Hepatocyte (in vitro differentiated cells): ENCODE data around the gene ZNF276. TPM values are rescaled to one million over a fixed set of nuclear protein-coding genes. Genes with fewer than 3 reads are reported as not detected.
A peak's percentile ranks its signal among the peaks of the same experiment; 100 is the strongest.
"Not testable (repeated sequence)": the region's sequence is repeated elsewhere in the genome, so short reads cannot be mapped to it uniquely, and the experiment has no call there.

ENCODE experiments used
- DNase-seq: peaks from one replicate; pipeline ENCODE4 v3.0.0-alpha.2; 2016; ENCODE audit warnings: low spot score
- H2AFZ ChIP-seq: fragments of 200-600 bp; sonication (generic); 2 replicates; pipeline ENCODE4 v1.6.0; 2016; ENCODE audit warnings: antibody characterized with exemption, mild to moderate bottlenecking
- H3K27ac ChIP-seq: fragments of 200-600 bp; sonication (generic); 2 replicates; pipeline ENCODE4 v1.5.1; 2016; ENCODE audit warnings: mild to moderate bottlenecking
- H3K27me3 ChIP-seq: fragments of 200-600 bp; sonication (generic); 2 replicates; pipeline ENCODE4 v1.6.1; 2016
- H3K36me3 ChIP-seq: fragments of 200-600 bp; sonication (generic); replicated peaks from 2 replicates; pipeline ENCODE4 v1.5.1; 2016; ENCODE audit warnings: low read depth; ENCODE audit not compliant: insufficient read depth
- H3K4me1 ChIP-seq: fragments of 200-600 bp; sonication (generic); 2 replicates; pipeline ENCODE4 v1.5.1; 2016; ENCODE audit warnings: mild to moderate bottlenecking, moderate library complexity; ENCODE audit not compliant: insufficient read depth
- H3K4me2 ChIP-seq: fragments of 200-600 bp; sonication (generic); 2 replicates; pipeline ENCODE4 v1.6.0; 2016
- H3K4me3 ChIP-seq: fragments of 200-600 bp; sonication (generic); 2 replicates; pipeline ENCODE4 v1.5.1; 2016; ENCODE audit warnings: mild to moderate bottlenecking
- H3K79me2 ChIP-seq: fragments of 200-600 bp; sonication (generic); 2 replicates; pipeline ENCODE4 v1.6.0; 2017; ENCODE audit warnings: mild to moderate bottlenecking
- H3K9me2 ChIP-seq: fragments of 200-600 bp; sonication (generic); replicated peaks from 2 replicates; pipeline ENCODE4 v1.6.0; 2017; ENCODE audit warnings: mild to moderate bottlenecking; ENCODE audit not compliant: insufficient read depth
- H3K9me3 ChIP-seq: fragments of 200-600 bp; sonication (generic); 2 replicates; pipeline ENCODE4 v1.5.1; 2016; ENCODE audit warnings: low read depth, mild to moderate bottlenecking
- H4K20me1 ChIP-seq: fragments of 200-600 bp; sonication (generic); 2 replicates; pipeline ENCODE4 v1.6.0; 2016; ENCODE audit warnings: mild to moderate bottlenecking; ENCODE audit not compliant: insufficient read depth, poor library complexity, severe bottlenecking
- CTCF ChIP-seq: fragments of 200-600 bp; sonication (generic); IDR thresholded peaks from 2 replicates; pipeline ENCODE4 v1.5.1; 2016; ENCODE audit warnings: antibody characterized with exemption, mild to moderate bottlenecking; ENCODE audit not compliant: poor library complexity
- EZH2 ChIP-seq: fragments of 200-600 bp; sonication (generic); IDR thresholded peaks from 2 replicates; pipeline ENCODE4 v1.6.1; 2016; ENCODE audit warnings: antibody characterized with exemption, mild to moderate bottlenecking, borderline replicate concordance
- EZH2phosphoT487 ChIP-seq: fragments of 200-600 bp; sonication (generic); IDR thresholded peaks from one replicate; pipeline ENCODE4 v1.6.1; 2018; ENCODE audit warnings: antibody characterized with exemption, mild to moderate bottlenecking, low read depth, moderate library complexity; ENCODE audit not compliant: unreplicated experiment, severe bottlenecking
- WGBS: methylation state at CpG from one replicate; pipeline ENCODE4 v1.1.6; 2016; ENCODE audit warnings: low lambda C conversion rate; ENCODE audit errors: missing lambda C conversion rate; 5-methylcytosine and 5-hydroxymethylcytosine counted together
- polyA plus RNA-seq: library from polyadenylated mRNA; unstranded; fragments of >200 nt; fragmentation: Nextera tagmentation; extraction: Ambion mirVana; gene quantifications from 2 replicates; pipeline ENCODE4 v1.2.1, GENCODE V29; 2016
- total RNA-seq: library from RNA; depleted of rRNA; stranded (reverse); fragments of >200 nt; gene quantifications from 2 replicates; pipeline ENCODE4 v1.2.3, GENCODE V29; 2014

Gene ZNF276
- total and polyA plus RNA-seq, 2 experiments from 2014 or later, result 15.0 to 23.2 TPM

- TF ChIP-seq CTCF (no peak), EZH2phosphoT487 (no peak), EZH2 (no peak)
- peaks cover 10% of the 10 kb centered on the region for H3K4me1 ChIP-seq
- H3K79me2 ChIP-seq, result peaks cover 5% of the 10 kb centered on the region
- no peaks in the 10 kb centered on the region for H3K9me3 ChIP-seq
- no peak overlapping the region for H2AFZ ChIP-seq
- peaks cover 9% of the 10 kb centered on the region for H4K20me1 ChIP-seq
- H3K4me3 ChIP-seq, result no peak overlapping the region
- no peaks in the 10 kb centered on the region for H3K9me2 ChIP-seq
- no peaks in the 10 kb centered on the region for H3K36me3 ChIP-seq
- H3K27ac ChIP-seq, result no peak overlapping the region
- no peak overlapping the region for H3K4me2 ChIP-seq
- peak; percentile 10 for DNase-seq
- 84% methylated on average over 22 of the region's 25 CpGs for WGBS
- H3K27me3 ChIP-seq, result no peaks in the 10 kb centered on the region
These were observed 25.3 kb upstream of the ZNF276 start for GRCh38 chr16:89695875-89696669.

GRCh38 chr16:89696670-89697128 lies 24.6 kb upstream of the ZNF276 start:
- Histone ChIP-seq H3K4me3 (no peak overlapping the region), H2AFZ (no peak overlapping the region), H3K79me2 (peaks cover 5% of the 10 kb centered on the region), H3K4me2 (no peak overlapping the region), H3K27ac (no peak overlapping the region), H3K4me1 (peaks cover 10% of the 10 kb centered on the region), H3K36me3 (no peaks in the 10 kb centered on the region), H4K20me1 (peaks cover 9% of the 10 kb centered on the region), H3K9me2 (no peaks in the 10 kb centered on the region), H3K27me3 (no peaks in the 10 kb centered on the region), H3K9me3 (no peaks in the 10 kb centered on the region)
- TF ChIP-seq EZH2phosphoT487 (no peak), EZH2 (no peak)
- WGBS, result 68% methylated on average over 18 of the region's 18 CpGs
- no peak for DNase-seq

- no peak overlapping the region for H3K4me3 ChIP-seq
- peak; percentile 28 for DNase-seq
- peaks cover 5% of the 10 kb centered on the region for H3K79me2 ChIP-seq
- H3K4me1 ChIP-seq, result peaks cover 10% of the 10 kb centered on the region
- no peaks in the 10 kb centered on the region for H3K36me3 ChIP-seq
- no peak overlapping the region for H3K4me2 ChIP-seq
- H3K27me3 ChIP-seq, result no peaks in the 10 kb centered on the region
- H3K9me2 ChIP-seq, result no peaks in the 10 kb centered on the region
- no peak overlapping the region for H3K27ac ChIP-seq
- 96% methylated on average over 19 of the region's 19 CpGs for WGBS
- H3K9me3 ChIP-seq, result no peaks in the 10 kb centered on the region
- TF ChIP-seq EZH2phosphoT487 (no peak), CTCF (no peak), EZH2 (no peak)
- no peak overlapping the region for H2AFZ ChIP-seq
- H4K20me1 ChIP-seq, result peaks cover 9% of the 10 kb centered on the region
These were observed 24.1 kb upstream of the ZNF276 start for GRCh38 chr16:89697161-89697615.

GRCh38 chr16:89697616-89698331 lies 23.6 kb upstream of the ZNF276 start:
- WGBS, result 96% methylated on average over 32 of the region's 32 CpGs
- Histone ChIP-seq H3K27ac (no peak overlapping the region), H3K27me3 (no peaks in the 10 kb centered on the region), H3K4me3 (no peak overlapping the region), H3K9me2 (no peaks in the 10 kb centered on the region), H3K4me2 (no peak overlapping the region), H2AFZ (no peak overlapping the region), H3K9me3 (no peaks in the 10 kb centered on the region), H3K79me2 (peaks cover 5% of the 10 kb centered on the region), H3K36me3 (no peaks in the 10 kb centered on the region), H3K4me1 (peaks cover 10% of the 10 kb centered on the region), H4K20me1 (peaks cover 9% of the 10 kb centered on the region)
- TF ChIP-seq EZH2, result no peak
- no peak for TF ChIP-seq EZH2phosphoT487
- no peak for TF ChIP-seq CTCF
- peak; percentile 8 for DNase-seq

- not testable (repeated sequence) for DNase-seq, H3K27ac ChIP-seq, H3K79me2 ChIP-seq, H3K9me2 ChIP-seq, H2AFZ ChIP-seq, H3K36me3 ChIP-seq, H3K9me3 ChIP-seq, H3K4me2 ChIP-seq, H3K4me3 ChIP-seq, H4K20me1 ChIP-seq, H3K27me3 ChIP-seq
- H3K4me1 ChIP-seq, result peaks cover 10% of the 10 kb centered on the region
- 97% methylated on average over 13 of the region's 14 CpGs for WGBS
These were observed 22.6 kb upstream of the ZNF276 start for GRCh38 chr16:89698717-89699116.
